WTC11 (cell line): ENCODE results near the gene DIDO1. TPM values are rescaled to one million over a fixed set of nuclear protein-coding genes. Genes with fewer than 3 reads are reported as not detected.

Experiments used
- ATAC-seq: fragments of 200-7000 bp; cut with Tn5 transposase; 2 replicates; pipeline ENCODE4 v1.10.0; 2021; ENCODE audit warnings: mild to moderate bottlenecking, moderate library complexity
- CTCF ChIA-PET: fragments of 300-600 bp; sonication (Branson Sonifier 250); formaldehyde crosslinking; loops from one replicate; lab custom pipeline; 2021; ENCODE audit warnings: antibody characterized with exemption; lab: Charles Lee
- POLR2A ChIA-PET: fragments of 350-600 bp; sonication (Branson Sonifier 250); formaldehyde crosslinking; loops from one replicate; lab custom pipeline; 2021; ENCODE audit warnings: antibody characterized with exemption; lab: Charles Lee
- DNase-seq: peaks from one replicate; pipeline ENCODE4 v3.0.0; 2021; ENCODE audit warnings: low spot score
- H3K27ac Mint-ChIP-seq: 2 replicates; pipeline ENCODE4 v1.8.0; 2021; ENCODE audit warnings: mixed read lengths
- H3K27me3 Mint-ChIP-seq: 2 replicates; pipeline ENCODE4 v1.8.0; 2021; ENCODE audit warnings: low read depth, mild to moderate bottlenecking, moderate library complexity, mixed read lengths
- H3K36me3 Mint-ChIP-seq: 2 replicates; pipeline ENCODE4 v1.8.0; 2021; ENCODE audit warnings: mixed read lengths
- H3K4me1 Mint-ChIP-seq: 2 replicates; pipeline ENCODE4 v1.8.0; 2022; ENCODE audit warnings: mixed read lengths
- H3K4me3 Mint-ChIP-seq: 2 replicates; pipeline ENCODE4 v1.8.0; 2021; ENCODE audit warnings: mild to moderate bottlenecking, moderate library complexity, mixed read lengths
- H3K9me3 Mint-ChIP-seq: 2 replicates; pipeline ENCODE4 v1.8.0; 2021; ENCODE audit warnings: mixed read lengths
- ETV6 ChIP-seq: sonication (generic); formaldehyde crosslinking; IDR thresholded peaks from 2 replicates; pipeline ENCODE4 v1.8.1; 2022; ENCODE audit warnings: mild to moderate bottlenecking, missing genetic modification reagents
- FOXK1 ChIP-seq: sonication (generic); formaldehyde crosslinking; IDR thresholded peaks from 2 replicates; pipeline ENCODE4 v1.8.0; 2022; ENCODE audit warnings: mild to moderate bottlenecking, moderate library complexity, missing genetic modification reagents
- FOXP1 ChIP-seq: sonication (generic); formaldehyde crosslinking; IDR thresholded peaks from 2 replicates; pipeline ENCODE4 v1.8.0; 2022; ENCODE audit warnings: missing genetic modification reagents, mild to moderate bottlenecking, moderate library complexity, borderline replicate concordance
- JUN ChIP-seq: sonication (generic); formaldehyde crosslinking; IDR thresholded peaks from 2 replicates; pipeline ENCODE4 v1.8.0; 2023; ENCODE audit warnings: mild to moderate bottlenecking, missing genetic modification reagents
- NR2C2 ChIP-seq: sonication (generic); formaldehyde crosslinking; IDR thresholded peaks from 2 replicates; pipeline ENCODE4 v1.8.0; 2022; ENCODE audit warnings: mild to moderate bottlenecking, missing genetic modification reagents
- RELA ChIP-seq: sonication (generic); formaldehyde crosslinking; IDR thresholded peaks from 2 replicates; pipeline ENCODE4 v1.8.1; 2022; ENCODE audit warnings: missing genetic modification reagents, mild to moderate bottlenecking, borderline replicate concordance
- SMAD4 ChIP-seq: sonication (generic); formaldehyde crosslinking; IDR thresholded peaks from 2 replicates; pipeline ENCODE4 v1.8.0; 2022; ENCODE audit warnings: mild to moderate bottlenecking, missing genetic modification reagents
- TEAD1 ChIP-seq: sonication (generic); formaldehyde crosslinking; IDR thresholded peaks from 2 replicates; pipeline ENCODE4 v1.8.0; 2022; ENCODE audit warnings: mild to moderate bottlenecking, missing genetic modification reagents
- TEAD4 ChIP-seq: sonication (generic); formaldehyde crosslinking; IDR thresholded peaks from 2 replicates; pipeline ENCODE4 v1.8.0; 2022; ENCODE audit warnings: mild to moderate bottlenecking, missing genetic modification reagents
- TP53 ChIP-seq: sonication (generic); formaldehyde crosslinking; IDR thresholded peaks from 2 replicates; pipeline ENCODE4 v1.8.1; 2023; ENCODE audit warnings: mild to moderate bottlenecking, missing genetic modification reagents
- ZNF219 ChIP-seq: sonication (generic); formaldehyde crosslinking; IDR thresholded peaks from 2 replicates; pipeline ENCODE4 v1.8.0; 2023; ENCODE audit warnings: missing genetic modification reagents, mild to moderate bottlenecking, borderline replicate concordance
- ZNF263 ChIP-seq: sonication (generic); formaldehyde crosslinking; IDR thresholded peaks from 2 replicates; pipeline ENCODE4 v1.8.1; 2022; ENCODE audit warnings: low read depth, mild to moderate bottlenecking, moderate library complexity, missing genetic modification reagents
- ZNF317 ChIP-seq: sonication (generic); formaldehyde crosslinking; IDR thresholded peaks from 2 replicates; pipeline ENCODE4 v1.8.1; 2023; ENCODE audit warnings: low read depth, mild to moderate bottlenecking, moderate library complexity, missing genetic modification reagents, borderline replicate concordance
- ZNF671 ChIP-seq: fragments of 250-450 bp; sonication (Bioruptor Pico); IDR thresholded peaks from 2 replicates; pipeline ENCODE4 v1.8.0; 2021; ENCODE audit warnings: mild to moderate bottlenecking
- total RNA-seq: library from RNA; stranded (reverse); gene quantifications from 3 replicates; pipeline ENCODE4 v1.2.3, GENCODE V29; 2021
- TF ChIP-seq, protein P1 (sequence below): sonication (generic); formaldehyde crosslinking; IDR thresholded peaks from 2 replicates; pipeline ENCODE4 v1.8.1; 2022; ENCODE audit warnings: mild to moderate bottlenecking, moderate library complexity, missing genetic modification reagents
- TF ChIP-seq, protein P2 (sequence below): fragments of 250-450 bp; sonication (Bioruptor Pico); IDR thresholded peaks from 2 replicates; pipeline ENCODE4 v2.1.2; 2022; ENCODE audit warnings: mild to moderate bottlenecking, moderate library complexity
- TF ChIP-seq, protein P3 (sequence below): sonication (generic); formaldehyde crosslinking; IDR thresholded peaks from 2 replicates; pipeline ENCODE4 v1.8.0; 2022; ENCODE audit warnings: mild to moderate bottlenecking, missing genetic modification reagents
- TF ChIP-seq, protein P4 (sequence below): sonication (generic); formaldehyde crosslinking; conservative IDR thresholded peaks from 2 replicates; pipeline ENCODE4 v1.8.1; 2022; ENCODE audit warnings: mild to moderate bottlenecking, missing genetic modification reagents
- TF ChIP-seq, protein P5 (sequence below): fragments of 250-450 bp; sonication (Bioruptor Pico); IDR thresholded peaks from 2 replicates; pipeline ENCODE4 v1.9.0; 2021; ENCODE audit warnings: mild to moderate bottlenecking, borderline replicate concordance

DIDO1 gene
- total RNA-seq, 1 experiment from 2014 or later: 87.3 TPM

DNA sequence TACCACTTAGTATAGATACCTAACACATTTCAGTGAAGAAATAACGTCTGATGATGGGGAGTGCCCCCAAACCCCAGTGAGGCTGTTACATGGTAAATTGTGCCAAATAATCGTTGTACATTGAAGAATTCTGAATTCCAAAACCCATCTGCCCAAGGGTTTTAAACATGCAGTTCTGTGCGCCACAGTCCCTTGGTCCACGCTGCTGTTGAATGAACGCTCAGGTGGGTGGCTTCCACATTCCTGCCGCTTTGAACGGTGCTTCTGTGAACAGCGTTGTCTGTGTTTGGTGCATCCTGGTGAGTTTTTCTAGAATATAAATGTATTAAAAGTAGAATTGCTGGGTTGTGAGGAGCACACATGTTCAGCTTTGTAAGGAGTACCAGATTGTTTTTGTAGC, 14.6 kb upstream of the DIDO1 start:
- no peaks in the 10 kb centered on the region for H3K27me3 Mint-ChIP-seq
- ChIA-PET CTCF (no interaction called here), POLR2A (interaction anchor here (0.7 to 1.0 kb wide), 2 partner anchors 12 to 33 kb away, joined by 3 to 6 read pairs; no protein-coding TSS in a partner anchor)
- H3K9me3 Mint-ChIP-seq: no peaks in the 10 kb centered on the region
- DNase-seq (no peak), ATAC-seq (no peak)
- TF ChIP-seq TEAD1 (no peak), ZNF317 (CRISPR knock-in tag) (no peak), ZNF219 (CRISPR knock-in tag) (no peak), TP53 (CRISPR knock-in tag) (no peak), JUN (CRISPR knock-in tag) (no peak), ZNF671 (CRISPR knock-in tag) (no peak), FOXK1 (CRISPR knock-in tag) (no peak), SMAD4 (CRISPR knock-in tag) (no peak)
- TF ChIP-seq, protein P1, sequence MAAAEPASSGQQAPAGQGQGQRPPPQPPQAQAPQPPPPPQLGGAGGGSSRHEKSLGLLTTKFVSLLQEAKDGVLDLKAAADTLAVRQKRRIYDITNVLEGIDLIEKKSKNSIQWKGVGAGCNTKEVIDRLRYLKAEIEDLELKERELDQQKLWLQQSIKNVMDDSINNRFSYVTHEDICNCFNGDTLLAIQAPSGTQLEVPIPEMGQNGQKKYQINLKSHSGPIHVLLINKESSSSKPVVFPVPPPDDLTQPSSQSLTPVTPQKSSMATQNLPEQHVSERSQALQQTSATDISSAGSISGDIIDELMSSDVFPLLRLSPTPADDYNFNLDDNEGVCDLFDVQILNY: no peak
- TF ChIP-seq, protein P2, sequence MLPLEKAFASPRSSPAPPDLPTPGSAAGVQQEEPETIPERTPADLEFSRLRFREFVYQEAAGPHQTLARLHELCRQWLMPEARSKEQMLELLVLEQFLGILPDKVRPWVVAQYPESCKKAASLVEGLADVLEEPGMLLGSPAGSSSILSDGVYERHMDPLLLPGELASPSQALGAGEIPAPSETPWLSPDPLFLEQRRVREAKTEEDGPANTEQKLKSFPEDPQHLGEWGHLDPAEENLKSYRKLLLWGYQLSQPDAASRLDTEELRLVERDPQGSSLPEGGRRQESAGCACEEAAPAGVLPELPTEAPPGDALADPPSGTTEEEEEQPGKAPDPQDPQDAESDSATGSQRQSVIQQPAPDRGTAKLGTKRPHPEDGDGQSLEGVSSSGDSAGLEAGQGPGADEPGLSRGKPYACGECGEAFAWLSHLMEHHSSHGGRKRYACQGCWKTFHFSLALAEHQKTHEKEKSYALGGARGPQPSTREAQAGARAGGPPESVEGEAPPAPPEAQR (CRISPR knock-in tag): no peak
- TF ChIP-seq, protein P3, sequence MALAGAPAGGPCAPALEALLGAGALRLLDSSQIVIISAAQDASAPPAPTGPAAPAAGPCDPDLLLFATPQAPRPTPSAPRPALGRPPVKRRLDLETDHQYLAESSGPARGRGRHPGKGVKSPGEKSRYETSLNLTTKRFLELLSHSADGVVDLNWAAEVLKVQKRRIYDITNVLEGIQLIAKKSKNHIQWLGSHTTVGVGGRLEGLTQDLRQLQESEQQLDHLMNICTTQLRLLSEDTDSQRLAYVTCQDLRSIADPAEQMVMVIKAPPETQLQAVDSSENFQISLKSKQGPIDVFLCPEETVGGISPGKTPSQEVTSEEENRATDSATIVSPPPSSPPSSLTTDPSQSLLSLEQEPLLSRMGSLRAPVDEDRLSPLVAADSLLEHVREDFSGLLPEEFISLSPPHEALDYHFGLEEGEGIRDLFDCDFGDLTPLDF (CRISPR knock-in tag): no peak
- TF ChIP-seq, protein P4, sequence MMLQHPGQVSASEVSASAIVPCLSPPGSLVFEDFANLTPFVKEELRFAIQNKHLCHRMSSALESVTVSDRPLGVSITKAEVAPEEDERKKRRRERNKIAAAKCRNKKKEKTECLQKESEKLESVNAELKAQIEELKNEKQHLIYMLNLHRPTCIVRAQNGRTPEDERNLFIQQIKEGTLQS (CRISPR knock-in tag): no peak
- peaks cover 47% of the 10 kb centered on the region for H3K36me3 Mint-ChIP-seq
- H3K27ac Mint-ChIP-seq: no peak overlapping the region; the same call in 1 of the 2 replicates
- H3K4me1 Mint-ChIP-seq: peaks cover 24% of the 10 kb centered on the region
- H3K4me3 Mint-ChIP-seq: no peak overlapping the region

DNA sequence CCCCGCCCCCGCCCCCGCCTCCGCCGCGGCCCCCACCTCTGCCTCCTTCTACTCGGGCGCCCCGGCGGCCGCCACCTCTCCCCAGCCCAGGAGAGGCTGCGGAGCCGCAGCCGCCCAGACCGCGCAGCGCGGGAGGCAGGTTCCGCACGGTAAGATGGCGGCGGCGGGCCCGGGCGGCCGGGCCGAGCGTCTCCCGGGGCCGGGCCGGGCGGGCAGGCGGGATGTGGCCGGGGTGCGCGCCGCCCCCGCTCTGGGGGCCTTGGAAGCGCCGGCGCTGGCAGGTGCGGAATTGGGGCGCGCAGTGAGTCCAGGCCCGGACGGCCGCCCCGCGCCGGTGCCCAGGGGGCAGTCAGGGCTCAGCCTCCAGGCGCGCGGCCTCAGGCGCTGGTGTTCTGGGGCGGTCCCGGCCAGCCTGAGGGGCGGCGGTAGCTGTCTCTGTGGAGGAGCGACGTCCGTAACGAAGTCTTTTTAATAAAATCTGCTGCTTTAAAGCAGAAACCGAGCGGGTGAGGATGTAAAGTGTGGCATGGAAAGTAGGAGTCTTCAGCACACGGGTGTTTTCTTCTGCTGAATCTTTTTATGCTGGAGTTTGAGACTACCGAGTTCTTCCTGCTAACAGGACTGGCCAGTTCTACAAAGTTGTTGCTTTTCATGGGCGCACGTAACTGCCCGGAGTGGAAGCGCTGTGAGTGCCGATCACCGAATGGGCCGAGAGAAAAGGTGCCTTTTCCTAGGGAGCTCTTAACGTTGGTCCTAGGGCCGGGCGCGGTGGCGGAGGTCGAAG, 12.0 kb upstream of the DIDO1 start, which contains the start of gene GID8:
TSS of gene GID8 (plus strand) at position 43 of the 784 bp plus-strand sequence. CDS start 3,356 bp downstream, outside the sequence.
- Mint-ChIP-seq H3K9me3 (no peaks in the 10 kb centered on the region), H3K36me3 (peaks cover 28% of the 10 kb centered on the region), H3K27me3 (no peaks in the 10 kb centered on the region), H3K27ac (peak within 1 kb of the TSS; percentile 97), H3K4me3 (peak within 1 kb of the TSS; percentile 92), H3K4me1 (peaks cover 24% of the 10 kb centered on the region)
- no peak for TF ChIP-seq ETV6 (CRISPR knock-in tag)
- TF ChIP-seq TP53 (CRISPR knock-in tag): peak; percentile 56; the same call in 1 of the 2 replicates
- DNase-seq (peak; percentile 49), ATAC-seq (peak; percentile 24)
- POLR2A ChIA-PET: interaction anchor here (0.7 to 5.0 kb wide), 9 partner anchors 10 to 98 kb away, joined by 3 to 53 read pairs (median 3); partner anchors contain the start of genes DIDO1 and TCFL5
- CTCF ChIA-PET: interaction anchor here (1.0 to 2.8 kb wide), 8 partner anchors 9 to 122 kb away, joined by 3 to 16 read pairs (median 4); no protein-coding TSS in a partner anchor

DNA sequence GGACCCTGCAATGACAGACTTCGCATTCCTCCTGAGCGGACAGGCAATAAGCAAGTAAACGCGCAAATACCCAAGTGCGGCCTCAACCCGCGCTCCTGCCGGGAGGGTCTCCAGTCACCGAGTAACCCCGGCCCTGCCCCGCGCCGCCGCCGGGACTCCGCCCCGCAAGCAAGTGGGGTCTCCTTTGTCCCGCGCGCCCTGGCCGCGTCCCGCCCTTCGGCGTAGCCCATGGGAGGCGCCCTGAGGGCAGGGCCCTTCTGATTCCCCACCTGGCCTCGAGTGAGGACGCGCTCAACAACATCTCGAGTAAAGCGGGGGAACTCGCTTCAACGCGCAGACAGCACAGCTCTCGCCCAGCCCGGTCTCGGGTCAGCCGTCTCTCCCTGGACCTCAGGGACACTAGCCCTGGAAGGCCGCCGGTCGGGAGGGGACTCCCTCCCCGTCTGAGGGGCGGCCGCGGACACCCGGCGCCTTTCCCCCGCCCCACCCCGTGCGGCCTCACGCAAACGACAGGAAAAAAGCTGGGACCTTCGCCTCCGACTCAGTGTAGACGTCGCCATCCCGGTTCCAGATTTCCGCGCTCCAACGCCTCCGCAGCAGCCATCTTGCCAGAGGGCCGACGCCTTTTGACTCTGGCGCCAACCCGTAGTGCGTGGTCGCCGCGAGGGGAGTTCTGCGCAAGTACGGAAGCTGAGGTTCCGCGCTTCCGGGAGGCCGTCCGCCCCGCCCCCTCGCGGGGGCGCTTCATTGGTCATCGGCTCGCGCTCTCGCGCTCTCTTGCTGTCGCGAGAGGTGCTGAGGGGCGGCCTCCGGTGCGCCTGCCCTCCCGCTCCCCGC, 11.2 kb upstream of the DIDO1 start:
- peaks cover 24% of the 10 kb centered on the region for H3K4me1 Mint-ChIP-seq
- no peaks in the 10 kb centered on the region for H3K9me3 Mint-ChIP-seq
- no peak overlapping the region for H3K4me3 Mint-ChIP-seq
- ATAC-seq: peak; percentile 87
- peak overlapping the region; percentile 97 for H3K27ac Mint-ChIP-seq
- peak; percentile 97 for DNase-seq
- H3K36me3 Mint-ChIP-seq: peaks cover 22% of the 10 kb centered on the region
- CTCF ChIA-PET: interaction anchor here (1.0 to 2.8 kb wide), 7 partner anchors 10 to 122 kb away, joined by 3 to 16 read pairs (median 4); no protein-coding TSS in a partner anchor
- no peaks in the 10 kb centered on the region for H3K27me3 Mint-ChIP-seq
- POLR2A ChIA-PET: interaction anchor here (0.7 to 5.0 kb wide), 10 partner anchors 10 to 99 kb away, joined by 3 to 53 read pairs (median 3); partner anchors contain the start of genes DIDO1 and TCFL5
- TF ChIP-seq ZNF263 (CRISPR knock-in tag): no peak
- peak; percentile 67; the same call in 1 of the 2 replicates for TF ChIP-seq TEAD4 (CRISPR knock-in tag)
- TF ChIP-seq FOXP1 (CRISPR knock-in tag): 0 out of 2 replicates have a peak, but pooled peaks have one; percentile 35
- TF ChIP-seq RELA (CRISPR knock-in tag): no peak
- TF ChIP-seq, protein P5, sequence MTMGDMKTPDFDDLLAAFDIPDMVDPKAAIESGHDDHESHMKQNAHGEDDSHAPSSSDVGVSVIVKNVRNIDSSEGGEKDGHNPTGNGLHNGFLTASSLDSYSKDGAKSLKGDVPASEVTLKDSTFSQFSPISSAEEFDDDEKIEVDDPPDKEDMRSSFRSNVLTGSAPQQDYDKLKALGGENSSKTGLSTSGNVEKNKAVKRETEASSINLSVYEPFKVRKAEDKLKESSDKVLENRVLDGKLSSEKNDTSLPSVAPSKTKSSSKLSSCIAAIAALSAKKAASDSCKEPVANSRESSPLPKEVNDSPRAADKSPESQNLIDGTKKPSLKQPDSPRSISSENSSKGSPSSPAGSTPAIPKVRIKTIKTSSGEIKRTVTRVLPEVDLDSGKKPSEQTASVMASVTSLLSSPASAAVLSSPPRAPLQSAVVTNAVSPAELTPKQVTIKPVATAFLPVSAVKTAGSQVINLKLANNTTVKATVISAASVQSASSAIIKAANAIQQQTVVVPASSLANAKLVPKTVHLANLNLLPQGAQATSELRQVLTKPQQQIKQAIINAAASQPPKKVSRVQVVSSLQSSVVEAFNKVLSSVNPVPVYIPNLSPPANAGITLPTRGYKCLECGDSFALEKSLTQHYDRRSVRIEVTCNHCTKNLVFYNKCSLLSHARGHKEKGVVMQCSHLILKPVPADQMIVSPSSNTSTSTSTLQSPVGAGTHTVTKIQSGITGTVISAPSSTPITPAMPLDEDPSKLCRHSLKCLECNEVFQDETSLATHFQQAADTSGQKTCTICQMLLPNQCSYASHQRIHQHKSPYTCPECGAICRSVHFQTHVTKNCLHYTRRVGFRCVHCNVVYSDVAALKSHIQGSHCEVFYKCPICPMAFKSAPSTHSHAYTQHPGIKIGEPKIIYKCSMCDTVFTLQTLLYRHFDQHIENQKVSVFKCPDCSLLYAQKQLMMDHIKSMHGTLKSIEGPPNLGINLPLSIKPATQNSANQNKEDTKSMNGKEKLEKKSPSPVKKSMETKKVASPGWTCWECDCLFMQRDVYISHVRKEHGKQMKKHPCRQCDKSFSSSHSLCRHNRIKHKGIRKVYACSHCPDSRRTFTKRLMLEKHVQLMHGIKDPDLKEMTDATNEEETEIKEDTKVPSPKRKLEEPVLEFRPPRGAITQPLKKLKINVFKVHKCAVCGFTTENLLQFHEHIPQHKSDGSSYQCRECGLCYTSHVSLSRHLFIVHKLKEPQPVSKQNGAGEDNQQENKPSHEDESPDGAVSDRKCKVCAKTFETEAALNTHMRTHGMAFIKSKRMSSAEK (CRISPR knock-in tag): no peak
- no peak for TF ChIP-seq NR2C2 (CRISPR knock-in tag)
